ENCODE results near the gene SPATA6L. TPM values are rescaled to one million over a fixed set of nuclear protein-coding genes. Genes with fewer than 3 reads are reported as not detected.

The SPATA6L gene
- total and polyA plus RNA-seq, 2 of the 13 experiments (the other 11 are each of a cell fraction or from before 2014, with no cell fraction given) = 1.1 to 1.9 TPM

DNA sequence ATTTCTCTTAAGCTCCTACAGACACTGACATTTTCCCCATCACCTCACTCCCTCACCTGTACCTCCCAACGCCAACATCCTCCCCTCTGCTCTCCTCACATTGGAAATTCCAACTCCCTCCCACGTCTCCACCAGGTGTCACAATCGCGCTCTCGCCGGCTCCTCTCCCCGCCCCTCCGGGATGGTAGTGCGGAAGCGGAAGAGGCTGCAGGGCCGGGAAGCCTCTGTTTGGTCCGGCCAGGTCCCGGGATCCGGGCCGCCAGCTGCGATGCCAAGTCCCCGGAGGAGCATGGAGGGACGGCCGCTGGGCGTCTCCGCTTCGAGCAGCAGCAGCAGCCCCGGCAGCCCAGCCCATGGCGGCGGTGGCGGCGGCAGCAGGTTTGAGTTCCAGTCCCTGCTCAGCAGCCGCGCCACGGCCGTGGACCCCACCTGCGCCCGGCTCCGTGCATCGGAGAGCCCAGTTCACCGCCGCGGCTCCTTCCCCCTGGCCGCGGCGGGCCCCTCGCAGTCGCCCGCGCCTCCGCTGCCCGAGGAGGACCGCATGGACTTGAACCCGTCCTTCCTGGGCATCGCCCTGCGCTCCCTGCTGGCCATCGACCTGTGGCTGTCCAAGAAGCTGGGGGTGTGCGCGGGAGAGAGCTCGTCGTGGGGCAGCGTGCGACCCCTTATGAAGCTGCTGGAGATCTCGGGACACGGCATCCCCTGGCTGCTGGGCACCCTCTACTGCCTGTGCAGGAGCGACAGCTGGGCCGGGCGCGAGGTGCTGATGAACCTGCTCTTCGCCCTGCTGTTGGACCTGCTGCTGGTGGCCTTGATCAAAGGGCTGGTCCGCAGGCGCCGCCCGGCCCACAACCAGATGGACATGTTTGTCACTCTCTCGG lies 3.9 kb downstream of the SPATA6L start, which contains the start of gene PLPP6 (continued):
- TF ChIP-seq, protein P1, sequence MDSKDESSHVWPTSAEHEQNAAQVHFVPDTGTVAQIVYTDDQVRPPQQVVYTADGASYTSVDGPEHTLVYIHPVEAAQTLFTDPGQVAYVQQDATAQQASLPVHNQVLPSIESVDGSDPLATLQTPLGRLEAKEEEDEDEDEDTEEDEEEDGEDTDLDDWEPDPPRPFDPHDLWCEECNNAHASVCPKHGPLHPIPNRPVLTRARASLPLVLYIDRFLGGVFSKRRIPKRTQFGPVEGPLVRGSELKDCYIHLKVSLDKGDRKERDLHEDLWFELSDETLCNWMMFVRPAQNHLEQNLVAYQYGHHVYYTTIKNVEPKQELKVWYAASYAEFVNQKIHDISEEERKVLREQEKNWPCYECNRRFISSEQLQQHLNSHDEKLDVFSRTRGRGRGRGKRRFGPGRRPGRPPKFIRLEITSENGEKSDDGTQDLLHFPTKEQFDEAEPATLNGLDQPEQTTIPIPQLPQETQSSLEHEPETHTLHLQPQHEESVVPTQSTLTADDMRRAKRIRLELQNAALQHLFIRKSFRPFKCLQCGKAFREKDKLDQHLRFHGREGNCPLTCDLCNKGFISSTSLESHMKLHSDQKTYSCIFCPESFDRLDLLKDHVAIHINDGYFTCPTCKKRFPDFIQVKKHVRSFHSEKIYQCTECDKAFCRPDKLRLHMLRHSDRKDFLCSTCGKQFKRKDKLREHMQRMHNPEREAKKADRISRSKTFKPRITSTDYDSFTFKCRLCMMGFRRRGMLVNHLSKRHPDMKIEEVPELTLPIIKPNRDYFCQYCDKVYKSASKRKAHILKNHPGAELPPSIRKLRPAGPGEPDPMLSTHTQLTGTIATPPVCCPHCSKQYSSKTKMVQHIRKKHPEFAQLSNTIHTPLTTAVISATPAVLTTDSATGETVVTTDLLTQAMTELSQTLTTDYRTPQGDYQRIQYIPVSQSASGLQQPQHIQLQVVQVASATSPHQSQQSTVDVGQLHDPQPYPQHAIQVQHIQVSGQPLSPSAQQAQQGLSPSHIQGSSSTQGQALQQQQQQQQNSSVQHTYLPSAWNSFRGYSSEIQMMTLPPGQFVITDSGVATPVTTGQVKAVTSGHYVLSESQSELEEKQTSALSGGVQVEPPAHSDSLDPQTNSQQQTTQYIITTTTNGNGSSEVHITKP (CRISPR knock-in tag; IDR thresholded peaks at IDR 0.05; ENCODE audit: low read depth) = peak; percentile 92
- TF ChIP-seq ZBTB7A (CRISPR knock-in tag; IDR thresholded peaks at IDR 0.05) = no peak
- TF ChIP-seq ZFP41 (CRISPR knock-in tag; IDR thresholded peaks at IDR 0.05; ENCODE audit: borderline replicate concordance) = no peak
- TF ChIP-seq, protein P2, sequence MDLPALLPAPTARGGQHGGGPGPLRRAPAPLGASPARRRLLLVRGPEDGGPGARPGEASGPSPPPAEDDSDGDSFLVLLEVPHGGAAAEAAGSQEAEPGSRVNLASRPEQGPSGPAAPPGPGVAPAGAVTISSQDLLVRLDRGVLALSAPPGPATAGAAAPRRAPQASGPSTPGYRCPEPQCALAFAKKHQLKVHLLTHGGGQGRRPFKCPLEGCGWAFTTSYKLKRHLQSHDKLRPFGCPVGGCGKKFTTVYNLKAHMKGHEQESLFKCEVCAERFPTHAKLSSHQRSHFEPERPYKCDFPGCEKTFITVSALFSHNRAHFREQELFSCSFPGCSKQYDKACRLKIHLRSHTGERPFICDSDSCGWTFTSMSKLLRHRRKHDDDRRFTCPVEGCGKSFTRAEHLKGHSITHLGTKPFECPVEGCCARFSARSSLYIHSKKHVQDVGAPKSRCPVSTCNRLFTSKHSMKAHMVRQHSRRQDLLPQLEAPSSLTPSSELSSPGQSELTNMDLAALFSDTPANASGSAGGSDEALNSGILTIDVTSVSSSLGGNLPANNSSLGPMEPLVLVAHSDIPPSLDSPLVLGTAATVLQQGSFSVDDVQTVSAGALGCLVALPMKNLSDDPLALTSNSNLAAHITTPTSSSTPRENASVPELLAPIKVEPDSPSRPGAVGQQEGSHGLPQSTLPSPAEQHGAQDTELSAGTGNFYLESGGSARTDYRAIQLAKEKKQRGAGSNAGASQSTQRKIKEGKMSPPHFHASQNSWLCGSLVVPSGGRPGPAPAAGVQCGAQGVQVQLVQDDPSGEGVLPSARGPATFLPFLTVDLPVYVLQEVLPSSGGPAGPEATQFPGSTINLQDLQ (CRISPR knock-in tag; IDR thresholded peaks at IDR 0.05) = no peak; the same call in 1 of the 2 replicates
- TF ChIP-seq KLF15 (CRISPR knock-in tag; IDR thresholded peaks at IDR 0.05; ENCODE audit: borderline replicate concordance) = 0 out of 2 replicates have a peak, but pooled peaks have one; percentile 55
- TF ChIP-seq ZNF383 (CRISPR knock-in tag; IDR thresholded peaks at IDR 0.05; ENCODE audit: borderline replicate concordance) = no peak
- TF ChIP-seq RXRA (CRISPR knock-in tag; IDR thresholded peaks at IDR 0.05) = peak; percentile 39; the same call in 1 of the 2 replicates
- no peak for TF ChIP-seq SMARCC2 (IDR thresholded peaks at IDR 0.05)
- TF ChIP-seq SMAD3 (CRISPR knock-in tag; IDR thresholded peaks at IDR 0.05) = no peak; the same call in 1 of the 2 replicates
- no peak for TF ChIP-seq ZFP62 (CRISPR knock-in tag; IDR thresholded peaks at IDR 0.05)
- TF ChIP-seq ZNF253 (CRISPR knock-in tag; IDR thresholded peaks at IDR 0.05; ENCODE audit: borderline replicate concordance) = no peak
- TF ChIP-seq ZNF75D (CRISPR knock-in tag; IDR thresholded peaks at IDR 0.05; ENCODE audit: borderline replicate concordance) = no peak
- TF ChIP-seq ZFX (CRISPR knock-in tag; IDR thresholded peaks at IDR 0.05; ENCODE audit: low read depth) = peak; percentile 75
- TF ChIP-seq ZNF138 (CRISPR knock-in tag; IDR thresholded peaks at IDR 0.05; ENCODE audit: low read depth) = no peak; the same call in 1 of the 2 replicates
- TF ChIP-seq SPEN (CRISPR knock-in tag; IDR thresholded peaks at IDR 0.05; ENCODE audit: low read depth) = peak; percentile 79
- TF ChIP-seq XRCC5 (optimal IDR thresholded peaks at IDR 0.05; ENCODE audit: low read length) = peak; percentile 63
- TF ChIP-seq CAMTA2 (CRISPR knock-in tag; IDR thresholded peaks at IDR 0.05; ENCODE audit: borderline replicate concordance) = peak; percentile 24; the same call in 1 of the 2 replicates
- no peak for TF ChIP-seq KLF13 (CRISPR knock-in tag; IDR thresholded peaks at IDR 0.05)
- TF ChIP-seq ZNF709 (CRISPR knock-in tag; IDR thresholded peaks at IDR 0.05) = peak; percentile 40; the same call in 1 of the 2 replicates
- TF ChIP-seq SOX6 (IDR thresholded peaks at IDR 0.05) = no peak
- peak; percentile 36; the same call in 1 of the 2 replicates for TF ChIP-seq SOX6 (CRISPR knock-in tag; IDR thresholded peaks at IDR 0.05)
- no peak; the same call in 1 of the 2 replicates for TF ChIP-seq SRY (CRISPR knock-in tag; IDR thresholded peaks at IDR 0.05)
- TF ChIP-seq ZNF510 (CRISPR knock-in tag; IDR thresholded peaks at IDR 0.05; ENCODE audit: low read depth) = 0 out of 2 replicates have a peak, but pooled peaks have one; percentile 21
- peak; percentile 22; the same call in 1 of the 2 replicates for TF ChIP-seq ZKSCAN8 (CRISPR knock-in tag; IDR thresholded peaks at IDR 0.05; ENCODE audit: borderline replicate concordance)

Data from HepG2 (cell line).